Muscle layer of duodenum (tissue), 2 donors: Measurements from ENCODE around the gene POSTN.
A peak's percentile ranks its signal among the peaks of the same experiment; 100 is the strongest.

Experiments used
- H3K27ac ChIP-seq: one replicate; pipeline ENCODE4 v1.7.0; 2013; ENCODE audit warnings: mild to moderate bottlenecking, low read length
- H3K27me3 ChIP-seq: one replicate; pipeline ENCODE4 v1.7.0; 2013; ENCODE audit warnings: low read depth, mild to moderate bottlenecking, control low read depth, low read length
- H3K36me3 ChIP-seq, 2 donors: one replicate each; pipeline ENCODE4 v1.7.0; 2013; ENCODE audit warnings: low read length in 2 of 2, control low read depth in 1 of 2, mild to moderate bottlenecking in 1 of 2; ENCODE audit not compliant: insufficient read depth in 2 of 2, control insufficient read depth in 1 of 2
- H3K4me1 ChIP-seq, 2 donors: one replicate each; pipeline ENCODE4 v1.7.0; 2013; ENCODE audit warnings: low read length in 2 of 2, mild to moderate bottlenecking in 2 of 2, control low read depth in 1 of 2, moderate library complexity in 1 of 2; ENCODE audit not compliant: insufficient read depth in 2 of 2, control insufficient read depth in 1 of 2
- H3K4me3 ChIP-seq, 2 donors: one replicate each; pipeline ENCODE4 v1.7.0; 2013; ENCODE audit warnings: low read length in 2 of 2, low read depth in 1 of 2, mild to moderate bottlenecking in 1 of 2
- H3K9me3 ChIP-seq, 2 donors: one replicate each; pipeline ENCODE4 v1.7.0; 2013; ENCODE audit warnings: low read length in 2 of 2, control low read depth in 1 of 2, mild to moderate bottlenecking in 1 of 2; ENCODE audit not compliant: control insufficient read depth in 1 of 2
- donor health status: healthy.

Gene POSTN

GRCh38 chr13:37598597-37598996 lies at the start of gene POSTN:
Gene POSTN, minus strand, starts transcription at chr13:37598768. Its CDS starts 42 bp downstream, at chr13:37598726.
- Histone ChIP-seq H3K36me3 (no peaks in the 10 kb centered on the region), H3K4me1 (peaks cover 0 to 5% of the 10 kb centered on the region in 2 donors), H3K27me3 (no peaks in the 10 kb centered on the region), H3K27ac (no peak within 1 kb of the TSS), H3K4me3 (peak within 1 kb of the TSS; percentile 5 to 61), H3K9me3 (no peaks in the 10 kb centered on the region)

DNA sequence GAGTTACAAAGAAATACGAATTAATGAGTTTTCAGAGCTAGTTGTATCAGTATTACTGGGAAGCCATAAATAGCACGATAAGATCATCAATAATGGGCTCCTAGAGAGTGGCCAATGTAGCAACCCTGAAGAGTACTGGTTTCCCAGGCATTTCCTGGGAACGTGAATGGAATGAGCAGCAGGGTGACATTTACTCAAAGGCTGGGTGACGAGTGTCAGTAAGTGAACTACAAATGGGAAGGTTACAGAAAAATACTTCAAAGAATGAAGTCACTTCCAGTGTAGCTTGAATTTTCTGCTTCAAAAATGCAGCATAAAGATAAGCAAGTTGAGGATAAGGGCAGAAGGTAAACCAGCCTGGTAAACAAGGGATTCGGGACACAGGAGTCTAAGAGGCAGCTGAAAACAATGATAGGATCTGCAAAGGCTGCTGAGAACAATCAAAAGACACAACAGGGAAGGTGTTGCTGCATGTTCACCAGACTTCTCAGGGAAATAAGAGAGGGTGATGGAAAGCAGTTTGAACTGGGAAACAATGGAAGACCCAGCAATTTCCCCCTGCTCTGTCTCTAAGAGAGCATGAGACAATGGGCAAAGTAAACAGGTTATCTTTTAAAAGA lies 48.6 kb upstream of the POSTN start:
- Histone ChIP-seq H3K4me1 (no peaks in the 10 kb centered on the region), H3K27me3 (no peaks in the 10 kb centered on the region), H3K4me3 (no peak overlapping the region), H3K36me3 (no peaks in the 10 kb centered on the region), H3K9me3 (no peaks in the 10 kb centered on the region), H3K27ac (no peak overlapping the region)

DNA sequence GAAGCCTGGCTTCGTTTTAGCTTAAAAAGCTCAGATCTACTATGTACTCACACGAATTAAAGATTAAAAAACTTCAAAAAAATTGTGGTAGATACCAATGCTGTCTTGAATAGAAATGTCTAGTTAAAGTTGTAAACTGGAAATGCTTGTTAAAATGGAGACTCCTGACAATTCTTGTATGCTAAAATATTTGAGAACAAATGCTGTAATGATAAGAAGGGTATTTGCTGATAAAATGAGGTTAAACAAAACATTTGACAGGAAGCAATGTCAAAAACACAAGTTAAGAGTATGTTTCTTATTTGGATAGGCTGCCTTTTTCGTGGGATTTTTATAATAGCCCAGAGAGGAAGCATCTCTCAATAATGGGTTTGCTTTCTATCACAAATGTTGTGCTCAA lies 48.0 kb upstream of the POSTN start:
- Histone ChIP-seq H3K27me3 (no peaks in the 10 kb centered on the region), H3K27ac (no peak overlapping the region), H3K36me3 (no peaks in the 10 kb centered on the region), H3K9me3 (no peaks in the 10 kb centered on the region), H3K4me1 (no peaks in the 10 kb centered on the region), H3K4me3 (no peak overlapping the region)

DNA sequence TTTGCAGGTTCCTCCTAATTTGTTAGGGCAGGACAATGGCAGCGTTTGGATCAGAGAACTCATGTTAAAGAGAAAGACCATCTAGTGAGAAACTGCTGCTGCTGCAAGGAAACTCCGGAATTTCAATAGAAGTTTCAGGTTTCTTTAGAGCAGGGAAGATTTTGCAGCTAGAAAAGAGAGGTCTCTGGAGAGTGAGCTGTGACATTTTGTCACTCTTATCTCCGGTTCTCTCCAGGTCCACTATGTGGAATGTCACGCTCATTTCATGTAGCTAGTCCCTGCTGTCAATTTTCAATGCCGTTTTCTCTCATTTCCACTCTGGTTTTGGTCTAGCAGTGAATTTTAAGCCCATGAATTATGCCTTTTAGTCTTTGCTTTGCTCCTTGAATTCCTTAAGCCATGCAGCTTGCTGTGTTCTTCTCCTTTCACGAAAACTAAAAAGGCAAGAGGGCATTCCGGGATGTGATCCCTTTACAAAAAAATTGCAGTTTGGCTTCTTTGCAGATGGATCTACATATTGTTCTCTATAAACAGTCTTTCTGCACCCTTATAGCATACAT lies 46.7 kb upstream of the POSTN start:
- H3K27ac ChIP-seq, result no peak overlapping the region
- H3K27me3 ChIP-seq, result no peaks in the 10 kb centered on the region
- no peaks in the 10 kb centered on the region for H3K4me1 ChIP-seq
- H3K4me3 ChIP-seq, result no peak overlapping the region
- no peaks in the 10 kb centered on the region for H3K9me3 ChIP-seq
- no peaks in the 10 kb centered on the region for H3K36me3 ChIP-seq

DNA sequence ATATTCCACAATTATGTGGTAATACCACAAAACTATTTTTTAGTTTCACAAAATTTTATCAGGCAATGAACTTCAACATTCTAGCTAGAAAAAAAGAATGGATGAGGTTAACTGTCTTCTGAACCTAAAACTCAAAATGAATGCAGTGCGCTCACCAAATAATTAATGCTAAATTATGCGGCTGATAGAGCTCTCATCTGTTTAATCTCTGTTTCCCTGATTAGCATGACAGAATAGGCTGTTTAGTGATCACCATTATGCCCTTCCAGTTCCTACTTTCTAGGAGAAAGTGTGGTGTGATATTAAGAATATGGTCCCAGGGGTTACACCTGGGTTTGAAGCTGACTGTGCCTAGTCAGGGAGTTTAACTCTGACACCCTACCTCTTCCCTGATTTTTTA lies 42.8 kb upstream of the POSTN start:
- H3K27me3 ChIP-seq, result no peaks in the 10 kb centered on the region
- no peaks in the 10 kb centered on the region for H3K9me3 ChIP-seq
- no peaks in the 10 kb centered on the region for H3K36me3 ChIP-seq
- H3K4me3 ChIP-seq, result no peak overlapping the region
- no peak overlapping the region for H3K27ac ChIP-seq
- no peaks in the 10 kb centered on the region for H3K4me1 ChIP-seq

DNA sequence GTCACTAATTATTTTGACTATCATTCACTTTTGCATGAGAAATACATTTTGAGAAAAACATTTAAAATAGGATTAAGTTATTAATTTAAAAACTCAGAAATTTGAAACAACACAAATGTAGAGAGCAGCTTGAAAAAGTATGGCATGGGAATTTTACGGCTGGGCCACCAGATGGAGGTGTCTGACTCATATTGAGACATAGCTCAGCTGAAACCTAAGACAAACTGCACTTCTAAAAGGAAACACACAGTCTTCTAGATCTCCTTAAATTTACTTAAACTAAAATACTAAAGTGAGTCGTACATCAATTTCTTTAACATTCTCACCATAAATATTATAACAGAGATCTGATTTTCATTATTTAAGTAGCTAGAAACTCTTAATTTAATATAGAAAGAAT lies 41.9 kb upstream of the POSTN start:
- no peaks in the 10 kb centered on the region for H3K4me1 ChIP-seq
- no peak overlapping the region for H3K27ac ChIP-seq
- H3K36me3 ChIP-seq, result no peaks in the 10 kb centered on the region
- no peak overlapping the region for H3K4me3 ChIP-seq
- no peaks in the 10 kb centered on the region for H3K27me3 ChIP-seq
- H3K9me3 ChIP-seq, result no peaks in the 10 kb centered on the region

GRCh38 chr13:37636701-37637100 lies 38.1 kb upstream of the POSTN start:
- no peak overlapping the region for H3K27ac ChIP-seq
- no peaks in the 10 kb centered on the region for H3K27me3 ChIP-seq
- no peaks in the 10 kb centered on the region for H3K4me1 ChIP-seq
- no peak overlapping the region for H3K4me3 ChIP-seq
- H3K36me3 ChIP-seq, result no peaks in the 10 kb centered on the region
- H3K9me3 ChIP-seq, result no peaks in the 10 kb centered on the region

DNA sequence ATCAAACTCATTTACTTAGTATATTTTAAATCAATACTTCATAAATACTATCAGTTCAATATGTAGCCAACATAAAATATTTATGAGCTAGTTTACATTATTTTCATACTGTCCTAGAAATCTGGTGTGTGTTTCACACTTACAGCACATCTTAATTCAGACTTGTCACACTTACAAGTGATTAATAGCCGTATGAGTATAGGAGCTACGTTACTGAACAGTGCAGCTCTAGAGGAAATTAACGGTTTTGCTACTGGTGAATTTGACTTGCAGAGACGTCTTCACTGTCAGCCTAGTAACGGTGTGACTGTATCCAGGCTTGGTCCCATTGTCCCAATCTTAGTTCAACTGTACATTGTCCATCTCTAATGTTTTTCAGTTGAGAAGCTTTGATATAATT lies 33.7 kb upstream of the POSTN start:
- Histone ChIP-seq H3K36me3 (no peaks in the 10 kb centered on the region), H3K4me3 (no peak overlapping the region), H3K9me3 (no peaks in the 10 kb centered on the region), H3K27me3 (no peaks in the 10 kb centered on the region), H3K4me1 (no peaks in the 10 kb centered on the region), H3K27ac (no peak overlapping the region)

- Histone ChIP-seq H3K27ac (no peak overlapping the region), H3K9me3 (no peaks in the 10 kb centered on the region), H3K4me3 (no peak overlapping the region), H3K4me1 (peaks cover 0 to 5% of the 10 kb centered on the region in 2 donors), H3K27me3 (no peaks in the 10 kb centered on the region), H3K36me3 (no peaks in the 10 kb centered on the region)
Observed at GRCh38 chr13:37627428-37627827, 28.9 kb upstream of the POSTN start.

- no peak overlapping the region for H3K4me3 ChIP-seq
- no peaks in the 10 kb centered on the region for H3K36me3 ChIP-seq
- no peaks in the 10 kb centered on the region for H3K27me3 ChIP-seq
- no peak overlapping the region for H3K27ac ChIP-seq
- H3K4me1 ChIP-seq, result peaks cover 0 to 5% of the 10 kb centered on the region in 2 donors
- no peaks in the 10 kb centered on the region for H3K9me3 ChIP-seq
Observed at GRCh38 chr13:37621811-37622361, 23.3 kb upstream of the POSTN start.

GRCh38 chr13:37618554-37618953 lies 20.0 kb upstream of the POSTN start:
- no peaks in the 10 kb centered on the region for H3K4me1 ChIP-seq
- no peak overlapping the region for H3K27ac ChIP-seq
- no peaks in the 10 kb centered on the region for H3K27me3 ChIP-seq
- H3K4me3 ChIP-seq, result no peak overlapping the region
- no peaks in the 10 kb centered on the region for H3K36me3 ChIP-seq
- no peaks in the 10 kb centered on the region for H3K9me3 ChIP-seq

GRCh38 chr13:37617173-37617572 lies 18.6 kb upstream of the POSTN start:
- Histone ChIP-seq H3K4me1 (no peaks in the 10 kb centered on the region), H3K9me3 (no peaks in the 10 kb centered on the region), H3K27me3 (no peaks in the 10 kb centered on the region), H3K4me3 (no peak overlapping the region), H3K36me3 (no peaks in the 10 kb centered on the region), H3K27ac (no peak overlapping the region)
